Activated gamma-delta T cell treated with anti-CD3 and anti-CD28 coated beads, Interleukin-2, amount 50 U/mL, for 16 hours (primary cell): Measurements from ENCODE around the gene STXBP2.

ENCODE experiments used
- DNase-seq: peaks from one replicate; pipeline ENCODE4 v3.0.0-alpha.2; 2020; ENCODE audit warnings: low read depth

The STXBP2 gene

GRCh38 chr19:7650148-7650547 lies 13.2 kb downstream of the STXBP2 start:
- no peak for DNase-seq

DNA sequence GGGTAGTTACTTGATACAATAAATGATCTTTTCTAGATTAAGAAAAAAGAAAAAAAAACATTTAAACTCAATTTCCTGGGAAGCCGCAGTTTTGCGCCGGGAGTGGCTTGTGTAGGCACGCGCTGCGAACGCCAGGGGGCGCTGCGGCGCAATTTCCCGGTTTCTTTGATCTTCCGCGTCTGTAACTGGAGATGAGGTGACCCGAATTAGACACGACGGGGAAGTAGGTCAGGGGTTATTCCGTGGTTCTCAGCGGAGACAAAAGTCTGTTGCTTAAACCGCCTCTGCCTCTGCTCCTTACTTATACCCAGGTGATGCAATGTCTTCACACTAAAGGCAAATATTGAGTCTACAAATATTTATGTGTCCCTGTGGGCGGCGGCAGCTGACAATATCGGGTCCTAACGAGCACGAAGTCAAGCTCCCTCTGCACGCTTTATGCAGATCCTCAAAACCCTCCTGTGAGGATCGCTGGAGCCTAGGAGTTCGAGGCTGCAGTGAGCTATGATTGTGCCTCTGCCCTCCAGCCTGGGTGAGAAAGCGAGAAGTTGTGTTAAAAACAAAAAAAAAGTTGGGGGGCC lies 15.2 kb downstream of the STXBP2 start:
- DNase-seq = peak; percentile 83

GRCh38 chr19:7654401-7654800 lies 17.5 kb downstream of the STXBP2 start:
- DNase-seq = no peak

DNA sequence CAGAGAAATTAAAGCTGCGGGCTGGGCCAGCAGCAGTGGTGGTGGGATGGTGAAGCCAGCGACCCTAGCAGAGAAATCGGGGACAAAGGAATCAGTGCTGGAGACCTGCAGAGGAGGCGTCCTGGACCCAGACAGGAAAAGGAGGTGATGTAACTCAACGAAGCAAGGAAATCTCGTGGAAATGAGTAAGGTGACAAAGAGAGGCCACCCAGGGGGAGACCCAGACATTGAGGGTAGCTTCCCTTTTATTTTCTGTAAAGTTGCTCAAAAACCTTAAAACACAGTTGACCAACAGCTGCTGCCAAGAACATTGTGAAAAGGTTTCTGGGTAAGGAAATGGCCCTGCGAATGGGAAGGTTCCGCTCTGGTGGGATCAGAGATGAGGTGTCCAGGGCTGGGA lies 18.7 kb downstream of the STXBP2 start:
- DNase-seq = no peak

DNA sequence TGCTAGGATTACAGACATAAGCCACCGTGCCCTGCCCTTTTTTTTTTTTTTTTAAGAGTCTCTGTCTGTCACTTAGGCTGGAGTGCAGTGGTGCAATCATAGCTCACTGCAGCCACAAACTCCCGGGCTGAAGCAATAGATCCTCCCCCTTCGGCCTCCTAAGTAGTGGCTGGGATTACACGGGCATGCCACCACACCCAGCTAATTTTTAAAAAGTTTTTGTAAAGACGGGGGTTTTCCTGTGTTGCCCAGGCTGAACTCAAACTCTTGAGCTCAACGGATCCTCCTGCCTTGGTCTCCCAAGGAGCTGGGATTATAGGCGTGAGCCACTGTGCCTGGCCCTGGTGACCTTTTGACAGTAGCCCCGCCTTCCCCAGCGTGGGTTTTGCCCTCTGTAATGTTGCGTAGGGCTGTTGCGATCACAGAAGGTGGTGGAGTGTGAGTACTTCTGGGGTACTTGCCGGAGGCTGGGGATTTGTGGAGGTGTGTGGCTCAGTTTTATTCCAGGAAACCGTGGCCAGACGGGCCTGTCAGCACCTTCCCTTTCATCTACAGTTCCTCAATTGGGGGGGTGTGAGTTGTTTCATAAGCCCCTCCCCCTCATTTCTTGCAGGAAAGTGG lies 20.3 kb downstream of the STXBP2 start:
- no peak for DNase-seq

- no peak for DNase-seq
Measured at GRCh38 chr19:7658219-7658686, 21.3 kb downstream of the STXBP2 start.

- DNase-seq = no peak
Measured at GRCh38 chr19:7661744-7662538, 25.0 kb downstream of the STXBP2 start.

DNA sequence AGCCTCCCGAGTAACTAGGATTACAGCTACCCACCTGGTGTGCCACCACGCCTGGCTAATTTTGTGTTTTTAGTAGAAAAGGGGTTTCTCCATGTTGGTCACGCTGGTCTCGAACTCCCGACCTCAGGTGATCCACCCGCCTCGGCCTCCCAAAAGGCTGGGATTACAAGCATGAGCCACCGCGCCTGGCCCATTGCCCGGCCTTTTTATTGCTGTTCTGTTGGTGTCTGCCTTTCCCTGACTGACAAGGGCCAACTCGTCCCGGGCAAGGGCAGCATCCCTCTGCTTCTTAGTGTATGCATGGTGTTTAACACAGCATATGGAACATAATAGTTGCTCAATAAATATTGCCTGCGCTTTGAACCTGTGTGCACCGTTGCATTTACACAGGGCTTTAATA lies 25.7 kb downstream of the STXBP2 start:
- no peak for DNase-seq

DNA sequence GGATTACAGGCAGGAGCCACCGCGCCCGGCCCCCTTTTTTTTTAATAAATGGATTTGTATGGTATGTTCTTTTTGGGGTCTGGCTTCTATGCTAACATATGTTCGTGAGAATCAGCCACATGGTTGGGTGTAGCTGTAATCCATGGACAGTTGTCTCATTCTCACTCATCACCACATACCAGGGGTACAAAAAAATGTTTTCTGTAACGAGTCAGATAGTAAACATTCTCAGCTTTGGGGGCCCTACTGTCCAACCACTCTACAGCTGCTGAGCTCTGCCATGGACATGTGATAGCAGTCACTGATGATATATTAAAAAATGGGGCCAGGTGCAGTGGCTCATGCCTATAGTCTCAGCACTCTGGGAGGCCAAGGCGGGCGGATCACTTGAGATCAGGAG lies 26.8 kb downstream of the STXBP2 start:
- no peak for DNase-seq

- DNase-seq = no peak
Measured at GRCh38 chr19:7665076-7665475, 28.2 kb downstream of the STXBP2 start.

- DNase-seq = no peak
Measured at GRCh38 chr19:7668842-7669241, 31.9 kb downstream of the STXBP2 start, which contains the start of gene RETN. TSS of gene RETN (plus strand) at chr19:7669049. CDS start at chr19:7669327, 278 bp downstream.

DNA sequence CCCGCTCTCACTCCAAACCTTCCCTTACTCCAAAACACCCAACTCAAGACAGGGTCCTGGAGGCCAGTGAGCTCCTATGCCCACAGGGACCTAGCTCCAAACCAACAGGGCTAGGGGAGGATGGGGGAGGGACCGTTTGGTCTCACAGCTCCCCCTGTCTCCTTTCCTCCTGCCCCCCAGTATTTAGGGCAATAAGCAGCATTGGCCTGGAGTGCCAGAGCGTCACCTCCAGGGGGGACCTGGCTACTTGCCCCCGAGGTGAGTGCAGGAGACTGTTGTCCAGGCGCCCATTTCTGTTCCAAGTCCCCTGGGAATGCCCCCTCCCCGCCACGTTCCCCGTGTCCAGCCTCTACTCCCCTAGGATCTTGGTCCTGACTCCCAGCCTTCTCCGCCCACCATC lies 32.7 kb downstream of the STXBP2 start:
- DNase-seq = no peak

- no peak for DNase-seq
Measured at GRCh38 chr19:7670150-7670783, 33.4 kb downstream of the STXBP2 start.

- no peak for DNase-seq
Measured at GRCh38 chr19:7670790-7671189, 33.9 kb downstream of the STXBP2 start.

GRCh38 chr19:7672522-7672921 lies 35.6 kb downstream of the STXBP2 start:
- DNase-seq = no peak

- DNase-seq = no peak
Measured at GRCh38 chr19:7674010-7675005, 37.4 kb downstream of the STXBP2 start.

GRCh38 chr19:7676376-7676775 lies 39.5 kb downstream of the STXBP2 start:
- DNase-seq = no peak

- DNase-seq = no peak
Measured at GRCh38 chr19:7676854-7677253, 39.9 kb downstream of the STXBP2 start, which contains the start of gene MCEMP1. TSS of gene MCEMP1 (plus strand) at chr19:7677090. CDS start at chr19:7677121, 31 bp downstream.

DNA sequence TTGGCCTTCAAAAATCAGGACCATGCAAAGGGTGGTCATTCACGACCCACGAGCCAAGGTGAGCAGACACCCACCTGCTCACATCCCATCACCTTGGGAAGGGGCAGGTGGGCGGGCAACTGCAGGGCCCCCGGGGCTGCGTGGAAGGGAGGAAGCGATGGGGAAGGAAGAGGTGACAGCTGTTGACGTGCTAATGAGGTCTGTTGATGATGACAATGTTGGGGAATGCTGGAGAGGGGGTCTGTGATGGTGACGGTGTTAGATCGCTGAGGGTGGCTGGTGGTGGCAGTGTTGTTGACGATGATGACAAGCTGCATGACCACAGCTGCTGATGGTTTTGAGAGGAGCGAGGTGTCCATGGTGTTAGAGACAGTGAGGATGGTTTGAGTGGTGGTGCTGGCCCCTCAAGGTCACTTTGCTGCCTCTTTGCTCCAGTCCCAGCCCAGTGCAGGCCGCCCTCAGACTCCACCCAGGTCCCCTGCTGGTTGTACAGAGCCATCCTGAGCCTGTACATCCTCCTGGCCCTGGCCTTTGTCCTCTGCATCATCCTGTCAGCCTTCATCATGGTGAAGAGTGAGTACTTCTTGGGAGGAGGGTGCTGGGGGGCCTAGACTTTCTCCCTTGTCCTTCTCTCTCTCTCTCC lies 40.9 kb downstream of the STXBP2 start:
- DNase-seq = no peak

GRCh38 chr19:7678971-7679751 lies 42.3 kb downstream of the STXBP2 start:
- DNase-seq = peak; percentile 42
